Posterior vena cava (tissue), 2 donors: ENCODE results near the gene CNNM2. TPM values are rescaled to one million over a fixed set of nuclear protein-coding genes. Genes with fewer than 3 reads are reported as not detected.

ENCODE experiments used
- DNase-seq: peaks from one replicate; pipeline ENCODE4 v3.0.0-alpha.2; 2020; ENCODE audit warnings: low spot score
- intact Hi-C, 2 donors: fragments of 100-400 bp; cut with DNase I; formaldehyde crosslinking; loops; one replicate each; pipeline versions ENCODE4 v1.14.1 to v1.14.2; 2022 to 2023
- long read RNA-seq, 2 donors: library from polyadenylated mRNA; unstranded; transcript quantifications; one replicate each; pipeline ENCODE4 v2.0.0, GENCODE V29; 2020 to 2021
- total RNA-seq, 2 donors: library from RNA; stranded (reverse); fragmentation: NEBNext Ultra II Directional; extraction: Animal tissue kit (Norgen Biotek cat#: 25700); gene quantifications; one replicate each; pipeline ENCODE4 v1.2.1, GENCODE V29; 2021
- donor health status: DM: yes; HTN: yes; CAD: no.
- donor health status: DM: yes; HTN: yes; CAD: no.

CNNM2 gene
- 10 to 100 TPM in 1 of 2 donors, 1 to 10 TPM in 1; 7.3 to 10.1 TPM for total RNA-seq
- long read RNA-seq, donor 1, partial matches to known transcripts = 0 of 4 reads
- long read RNA-seq, donor 1, other reads (novel, unspliced or antisense) = 4 of 4 reads
- long read RNA-seq, donor 2, partial matches to known transcripts = 1 of 8 reads
- long read RNA-seq, donor 2, other reads (novel, unspliced or antisense) = 7 of 8 reads

GRCh38 chr10:102917962-102918816 lies at the start of gene CNNM2:
Gene CNNM2 (plus strand): TSS chr10:102918294. CDS start chr10:102918481, 187 bp downstream.
- intact Hi-C loops = loop anchor here (2.0 to 10.0 kb wide), 4 partner anchors 151 to 334 kb away; partner anchors contain the start of gene RPEL1 (in 1 of the 2)
- DNase-seq = peak; percentile 100

GRCh38 chr10:102868911-102869257 lies 49.2 kb upstream of the CNNM2 start:
- intact Hi-C loops = no loop called here
- no peak for DNase-seq

- DNase-seq = no peak
- intact Hi-C loops = no loop called here
Measured at GRCh38 chr10:102869258-102870198, 48.6 kb upstream of the CNNM2 start, which contains the start of gene AS3MT. Gene AS3MT (plus strand): TSS chr10:102869470. CDS start chr10:102869593, 123 bp downstream.

GRCh38 chr10:102870221-102870620 lies 47.9 kb upstream of the CNNM2 start:
- intact Hi-C loops = no loop called here
- no peak for DNase-seq

- DNase-seq = no peak
- intact Hi-C loops = no loop called here
Measured at GRCh38 chr10:102872163-102872562, 45.9 kb upstream of the CNNM2 start.

- no peak for DNase-seq
- intact Hi-C loops = no loop called here
Measured at GRCh38 chr10:102876747-102877153, 41.3 kb upstream of the CNNM2 start.

- DNase-seq = no peak
- intact Hi-C loops = no loop called here
Measured at GRCh38 chr10:102878629-102879028, 39.5 kb upstream of the CNNM2 start.

- intact Hi-C loops = no loop called here
- no peak for DNase-seq
Measured at GRCh38 chr10:102880256-102880655, 37.8 kb upstream of the CNNM2 start.

- intact Hi-C loops = no loop called here
- no peak for DNase-seq
Measured at GRCh38 chr10:102888048-102888447, 30.0 kb upstream of the CNNM2 start.

GRCh38 chr10:102894466-102895213 lies 23.5 kb upstream of the CNNM2 start:
- intact Hi-C loops = no loop called here
- no peak for DNase-seq

- intact Hi-C loops = loop anchor here (2.0 to 5.0 kb wide), 3 partner anchors 68 to 173 kb away; no protein-coding TSS in a partner anchor
Measured at GRCh38 chr10:102900006-102900405, 18.1 kb upstream of the CNNM2 start.

GRCh38 chr10:102904346-102904745 lies 13.7 kb upstream of the CNNM2 start:
- intact Hi-C loops = loop anchor here (5.0 kb wide), 2 partner anchors 72 to 177 kb away; no protein-coding TSS in a partner anchor
- no peak for DNase-seq

More at GRCh38 chr10:102900006-102900405, 18.1 kb upstream of the CNNM2 start:
- no peak for DNase-seq

- intact Hi-C loops = no loop called here
Measured at GRCh38 chr10:102906507-102906906, 11.6 kb upstream of the CNNM2 start.

GRCh38 chr10:102914781-102915180 lies 3.3 kb upstream of the CNNM2 start:
- DNase-seq = no peak
- intact Hi-C loops = loop anchor here (5.0 to 10.0 kb wide), 3 partner anchors 158 to 338 kb away; partner anchors contain the start of gene RPEL1 (in 1 of the 2)

More at GRCh38 chr10:102906507-102906906, 11.6 kb upstream of the CNNM2 start:
- no peak for DNase-seq

- intact Hi-C loops = loop anchor here (2.0 to 10.0 kb wide), 4 partner anchors 153 to 336 kb away; partner anchors contain the start of gene RPEL1 (in 1 of the 2)
- no peak for DNase-seq
Measured at GRCh38 chr10:102916173-102916572, 1.9 kb upstream of the CNNM2 start.

GRCh38 chr10:102917314-102917961 lies 656 bp upstream of the CNNM2 start:
- DNase-seq = peak; percentile 94
- intact Hi-C loops = loop anchor here (2.0 to 10.0 kb wide), 4 partner anchors 151 to 335 kb away; partner anchors contain the start of gene RPEL1 (in 1 of the 2)

- intact Hi-C loops = loop anchor here (5.0 to 10.0 kb wide), 3 partner anchors 153 to 333 kb away; partner anchors contain the start of gene RPEL1 (in 1 of the 2)
- no peak for DNase-seq
Measured at GRCh38 chr10:102918817-102919245, 737 bp downstream of the CNNM2 start.
